H1 (cell line): ENCODE data around the gene LCE5A. TPM values are rescaled to one million over a fixed set of nuclear protein-coding genes. Genes with fewer than 3 reads are reported as not detected.

Experiments used
- CTCF ChIA-PET: fragments of 300-600 bp; sonication (Branson Sonifier 250); formaldehyde crosslinking; loops from one replicate; lab custom pipeline; 2021; ENCODE audit not compliant: partially characterized antibody; lab: Charles Lee
- POLR2A ChIA-PET: fragments of 300-600 bp; sonication (Branson Sonifier 250); formaldehyde crosslinking; loops from one replicate; lab custom pipeline; 2021; ENCODE audit warnings: inconsistent platforms; ENCODE audit not compliant: partially characterized antibody; lab: Charles Lee
- DNase-seq, 2 experiments: peaks; one replicate each; pipeline versions ENCODE4 v3.0.0 to v3.0.0-alpha.2; 2010 to 2022; ENCODE audit warnings: low spot score in 2 of 2, low read depth in 1 of 2, mixed read lengths in 1 of 2
- FAIRE-seq: peaks from 2 replicates; lab custom pipeline; 2011; peaks lifted over from hg19 to GRCh38; lab: Jason Lieb, UNC
- H2AFZ ChIP-seq: 2 replicates; pipeline ENCODE4 v1.8.1; 2012; ENCODE audit warnings: low read length, inconsistent platforms
- H2AK5ac ChIP-seq: 2 replicates; pipeline ENCODE4 v1.6.1; 2013; ENCODE audit warnings: low read depth, low read length
- H2BK120ac ChIP-seq: replicated peaks from 2 replicates; pipeline ENCODE3; 2013; ENCODE audit warnings: low read depth, low read length, inconsistent platforms
- H2BK12ac ChIP-seq: 2 replicates; pipeline ENCODE4 v1.6.1; 2013; ENCODE audit warnings: low read depth, low read length
- H2BK15ac ChIP-seq: 2 replicates; pipeline ENCODE4 v1.6.1; 2013; ENCODE audit warnings: low read length
- H2BK20ac ChIP-seq: 2 replicates; pipeline ENCODE4 v1.6.1; 2013; ENCODE audit warnings: low read length
- H2BK5ac ChIP-seq: 2 replicates; pipeline ENCODE4 v1.6.1; 2013; ENCODE audit warnings: low read depth, low read length
- H3K14ac ChIP-seq: 2 replicates; pipeline ENCODE4 v1.6.1; 2013; ENCODE audit warnings: inconsistent platforms; ENCODE audit not compliant: insufficient read length
- H3K18ac ChIP-seq: 2 replicates; pipeline ENCODE4 v1.6.1; 2013; ENCODE audit warnings: low read length; ENCODE audit errors: extremely low read depth
- H3K23ac ChIP-seq: 2 replicates; pipeline ENCODE4 v1.6.1; 2013; ENCODE audit warnings: inconsistent platforms; ENCODE audit not compliant: insufficient read length
- H3K23me2 ChIP-seq: 2 replicates; pipeline ENCODE4 v1.6.1; 2013; ENCODE audit warnings: low read depth, low read length
- H3K27ac ChIP-seq: 2 replicates; pipeline ENCODE4 v1.6.1; 2011; ENCODE audit warnings: low read depth, low read length, inconsistent platforms
- H3K27me3 ChIP-seq, 4 experiments: replicated peaks in 1 of 4; 1 replicate in 1 of 4; 2 replicates in 3 of 4; pipeline versions ENCODE4 v1.6.1 to v1.8.1; 2011 to 2013; ENCODE audit warnings: low read length in 3 of 4, mild to moderate bottlenecking in 3 of 4, inconsistent platforms in 2 of 4, mixed read lengths in 2 of 4, moderate library complexity in 1 of 4; ENCODE audit not compliant: control insufficient read depth in 3 of 4, insufficient read depth in 3 of 4; ENCODE audit errors: extremely low read depth in 1 of 4
- H3K36me3 ChIP-seq, 4 experiments: 2 replicates each; pipeline versions ENCODE4 v1.6.1 to v1.8.1; 2011 to 2013; ENCODE audit warnings: mild to moderate bottlenecking in 4 of 4, low read length in 3 of 4, moderate library complexity in 2 of 4, control low read depth in 1 of 4, inconsistent platforms in 1 of 4; ENCODE audit not compliant: insufficient read depth in 4 of 4, control insufficient read depth in 2 of 4
- H3K4ac ChIP-seq: replicated peaks from 2 replicates; pipeline ENCODE3; 2013; ENCODE audit warnings: low read length, low read depth, mixed read lengths, inconsistent platforms; ENCODE audit not compliant: insufficient read length
- H3K4me1 ChIP-seq, 4 experiments: replicated peaks in 1 of 4; 1 replicate in 1 of 4; 2 replicates in 3 of 4; pipeline versions ENCODE4 v1.6.1 to v1.8.1; 2011 to 2013; ENCODE audit warnings: low read length in 3 of 4, inconsistent platforms in 2 of 4, mixed read lengths in 1 of 4; ENCODE audit not compliant: insufficient read depth in 4 of 4, control insufficient read depth in 3 of 4
- H3K4me2 ChIP-seq, 2 experiments: 2 replicates each; pipeline versions ENCODE4 v1.6.1 to v1.8.1; 2011 to 2013; ENCODE audit warnings: low read depth in 2 of 2, low read length in 2 of 2, control low read depth in 1 of 2, inconsistent platforms in 1 of 2, mild to moderate bottlenecking in 1 of 2; ENCODE audit not compliant: insufficient read depth in 1 of 2
- H3K4me3 ChIP-seq, 4 experiments: fragments of 200-600, 300-600 bp in 1 of 4; sonication (generic), shearing (Covaris generic), sonication (Bioruptor Twin) in 1 of 4; 2 replicates each; pipeline versions ENCODE4 v1.5.1 to v1.8.1; 2011 to 2016; ENCODE audit warnings: low read length in 4 of 4, low read depth in 3 of 4, control low read depth in 2 of 4, inconsistent platforms in 2 of 4, mild to moderate bottlenecking in 2 of 4, mixed read lengths in 1 of 4, moderate library complexity in 1 of 4; ENCODE audit not compliant: insufficient read depth in 2 of 4; ENCODE audit errors: extremely low read depth in 1 of 4
- H3K56ac ChIP-seq: replicated peaks from 2 replicates; pipeline ENCODE3; 2013; ENCODE audit warnings: low read depth, mild to moderate bottlenecking, mixed read lengths, low read length, inconsistent platforms; ENCODE audit not compliant: insufficient read length
- H3K79me1 ChIP-seq: 2 replicates; pipeline ENCODE4 v1.6.1; 2013; ENCODE audit warnings: low read depth, low read length, control low read depth
- H3K79me2 ChIP-seq, 2 experiments: 2 replicates each; pipeline versions ENCODE4 v1.6.1 to v1.8.1; 2012 to 2013; ENCODE audit warnings: low read length in 2 of 2, mild to moderate bottlenecking in 2 of 2, inconsistent platforms in 1 of 2; ENCODE audit not compliant: insufficient read depth in 2 of 2, control insufficient read depth in 1 of 2
- H3K9ac ChIP-seq, 4 experiments: replicated peaks in 1 of 4; 1 replicate in 1 of 4; 2 replicates in 3 of 4; pipeline versions ENCODE4 v1.6.1 to v1.8.1; 2011 to 2013; ENCODE audit warnings: low read depth in 3 of 4, low read length in 3 of 4, control low read depth in 2 of 4, mild to moderate bottlenecking in 2 of 4, moderate library complexity in 2 of 4, inconsistent platforms in 1 of 4; ENCODE audit errors: extremely low read depth in 1 of 4
- H3K9me3 ChIP-seq, 2 experiments: 2 replicates each; pipeline versions ENCODE4 v1.6.1 to v1.8.1; 2012 to 2013; ENCODE audit warnings: mild to moderate bottlenecking in 2 of 2, moderate library complexity in 2 of 2, control low read depth in 1 of 2, inconsistent platforms in 1 of 2, low read depth in 1 of 2, low read length in 1 of 2, mixed read lengths in 1 of 2; ENCODE audit not compliant: insufficient read depth in 2 of 2
- H4K20me1 ChIP-seq, 2 experiments: replicated peaks in 1 of 2; 2 replicates each; pipeline versions ENCODE3 to v1.8.1; 2011 to 2013; ENCODE audit warnings: inconsistent platforms in 2 of 2, low read length in 2 of 2, mild to moderate bottlenecking in 1 of 2; ENCODE audit not compliant: insufficient read depth in 2 of 2, control insufficient read depth in 1 of 2
- H4K5ac ChIP-seq: 2 replicates; pipeline ENCODE4 v1.6.1; 2013; ENCODE audit warnings: low read length, low read depth, mixed read lengths, inconsistent platforms; ENCODE audit not compliant: insufficient read length
- H4K8ac ChIP-seq: 2 replicates; pipeline ENCODE4 v1.8.0; 2013; ENCODE audit warnings: mild to moderate bottlenecking, moderate library complexity, low read length, inconsistent platforms; ENCODE audit not compliant: insufficient read depth; ENCODE audit errors: extremely low read depth
- H4K91ac ChIP-seq: replicated peaks from 2 replicates; pipeline ENCODE3; 2013; ENCODE audit warnings: low read length, mixed read lengths, inconsistent platforms; ENCODE audit not compliant: insufficient read length
- CBX5 ChIP-seq: fragments of 300-800, 300-1000 bp; sonication (generic); IDR thresholded peaks from 2 replicates; pipeline ENCODE4 v1.7.1; 2016; ENCODE audit warnings: antibody characterized with exemption, low read length, low read depth
- CEBPB ChIP-seq: IDR thresholded peaks from 2 replicates; pipeline ENCODE4 v1.6.1; 2012; ENCODE audit warnings: low read depth, low read length
- KDM5A ChIP-seq: fragments of 200-600 bp; IDR thresholded peaks from 2 replicates; pipeline ENCODE4 v1.7.1; 2012; ENCODE audit warnings: mild to moderate bottlenecking, low read length, inconsistent platforms, mixed read lengths
- NANOG ChIP-seq: IDR thresholded peaks from 2 replicates; pipeline ENCODE4 v1.6.1; 2011; ENCODE audit warnings: low read length, low read depth, mild to moderate bottlenecking, inconsistent platforms; ENCODE audit not compliant: insufficient read depth, poor library complexity, severe bottlenecking
- RNF2 ChIP-seq: fragments of 200-900, 300-1000 bp; sonication (generic); IDR thresholded peaks from 2 replicates; pipeline ENCODE4 v1.7.1; 2016; ENCODE audit warnings: borderline replicate concordance, low read depth, mild to moderate bottlenecking, antibody characterized with exemption, low read length; ENCODE audit not compliant: poor library complexity, severe bottlenecking; ENCODE audit errors: missing control alignments
- SUZ12 ChIP-seq: fragments of 200-600 bp; sonication (generic); IDR thresholded peaks from 2 replicates; pipeline ENCODE4 v1.6.1; 2012; ENCODE audit warnings: mild to moderate bottlenecking, inconsistent platforms, low read length, moderate library complexity, mixed read lengths
- WGBS, 2 experiments: shearing (Covaris generic) in 1 of 2; methylation state at CpG; one replicate each; pipeline versions ENCODE4 v1.1.6 to v1.1.7; 2013 to 2015; ENCODE audit warnings: low lambda C conversion rate in 2 of 2, mixed read lengths in 2 of 2, inconsistent platforms in 1 of 2, low coverage in 1 of 2, missing lambda C conversion rate in 1 of 2; ENCODE audit not compliant: insufficient replicate concordance in 2 of 2, insufficient coverage in 1 of 2, insufficient read length in 1 of 2; ENCODE audit errors: extremely low coverage in 1 of 2, missing lambda C conversion rate in 1 of 2; 5-methylcytosine and 5-hydroxymethylcytosine counted together
- polyA plus RNA-seq, 7 experiments: library from polyadenylated mRNA; depleted of rRNA in 3 of 7; stranded (reverse) in 5 of 7; unstranded in 2 of 7; fragments of >200 nt in 5 of 7; fragments of 200-250 nt in 2 of 7; gene quantifications; 1 replicate in 5 of 7; 2 replicates in 1 of 7; 4 replicates in 1 of 7; pipeline versions ENCODE4 v1.2.1 to v1.2.3, GENCODE V29; 2011 to 2013; ENCODE audit warnings: missing spikeins in 2 of 7, mixed read lengths in 2 of 7
- total RNA-seq: library from RNA; stranded (reverse); fragmentation: NEBNext Ultra II Directional; extraction: Animal tissue kit (Norgen Biotek cat#: 25700); gene quantifications from 2 replicates; pipeline ENCODE4 v1.2.1, GENCODE V29; 2021

Gene LCE5A
- total and polyA plus RNA-seq, 2 of the 8 experiments (the other 6 are each of a cell fraction or from before 2014, with no cell fraction given), result not detected

DNA sequence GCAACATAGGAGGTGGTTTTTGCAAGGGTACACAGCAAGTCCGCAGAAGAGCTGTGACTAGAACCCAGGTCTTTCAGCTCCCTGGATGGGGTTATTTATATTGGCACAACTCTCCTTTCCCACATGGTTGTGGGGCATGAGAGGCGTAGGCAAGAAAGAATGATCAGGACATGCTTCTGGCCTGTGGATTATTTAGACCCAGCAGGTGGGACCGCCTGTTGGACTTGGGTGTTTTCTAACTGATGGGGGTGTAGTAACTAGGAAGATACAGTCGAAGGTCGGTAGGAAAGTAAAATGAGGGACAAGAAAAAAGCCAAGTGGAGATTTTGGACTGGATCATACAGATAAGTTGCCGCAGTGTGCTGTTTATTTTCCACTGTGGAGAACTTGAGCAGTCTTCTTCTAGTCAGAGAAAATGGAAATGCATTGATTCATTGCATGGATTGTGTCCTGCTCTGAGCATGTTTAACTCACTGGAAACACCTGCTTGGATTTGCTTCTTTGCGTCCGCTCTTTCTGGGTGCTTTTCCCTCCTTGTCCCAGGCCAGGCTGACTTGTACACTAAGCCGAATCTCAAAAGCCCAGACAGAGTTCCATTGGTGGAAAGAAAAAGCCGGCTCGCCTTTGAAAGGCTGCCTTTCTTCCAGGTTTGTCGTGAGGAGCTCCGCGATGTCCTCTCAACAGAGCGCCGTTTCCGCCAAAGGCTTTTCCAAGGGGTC lies 4.3 kb downstream of the LCE5A start:
- no peak overlapping the region for H3K4me3 ChIP-seq
- no peak overlapping the region for H2AK5ac ChIP-seq
- DNase-seq (no peak), FAIRE-seq (no peak)
- no peaks in the 10 kb centered on the region for H4K20me1 ChIP-seq
- H3K9ac ChIP-seq, result no peak overlapping the region
- no peaks in the 10 kb centered on the region; a peak in 1 of 8 replicates for H3K36me3 ChIP-seq
- no peaks in the 10 kb centered on the region for H3K27me3 ChIP-seq
- H3K23me2 ChIP-seq, result no peaks in the 10 kb centered on the region
- no peak overlapping the region for H3K14ac ChIP-seq
- ChIA-PET POLR2A (no interaction called here), CTCF (no interaction called here)
- WGBS, 2 experiments, result 87% methylated on average over 14 of the region's 17 CpGs; no CpG with 5 or more reads in 1 of the 2 experiments
- no peaks in the 10 kb centered on the region for H3K79me2 ChIP-seq
- no peak overlapping the region for H2BK120ac ChIP-seq
- no peak overlapping the region for H4K8ac ChIP-seq
- no peak overlapping the region for H2BK15ac ChIP-seq
- H4K91ac ChIP-seq, result no peak overlapping the region
- H2AFZ ChIP-seq, result no peak overlapping the region
- no peak overlapping the region for H3K4me2 ChIP-seq
- H3K79me1 ChIP-seq, result no peaks in the 10 kb centered on the region
- H3K27ac ChIP-seq, result no peak overlapping the region
- H3K56ac ChIP-seq, result no peak overlapping the region
- no peak overlapping the region for H3K18ac ChIP-seq
- H4K5ac ChIP-seq, result no peak overlapping the region
- peaks cover 84 to 90% of the 10 kb centered on the region in 2 experiments for H3K9me3 ChIP-seq
- H3K23ac ChIP-seq, result no peak overlapping the region
- H2BK20ac ChIP-seq, result no peak overlapping the region
- no peak overlapping the region for H2BK5ac ChIP-seq
- no peaks in the 10 kb centered on the region for H3K4me1 ChIP-seq
- no peak overlapping the region for H2BK12ac ChIP-seq
- no peak overlapping the region for H3K4ac ChIP-seq
- no peak for TF ChIP-seq NANOG
- TF ChIP-seq SUZ12, result no peak
- TF ChIP-seq CBX5, result no peak
- no peak for TF ChIP-seq CEBPB
- TF ChIP-seq RNF2, result no peak
- no peak for TF ChIP-seq KDM5A
